H4 (cell line): ENCODE results near the gene PCSK1N. TPM values are rescaled to one million over a fixed set of nuclear protein-coding genes. Genes with fewer than 3 reads are reported as not detected.
"Not testable (repeated sequence)": the region's sequence is repeated elsewhere in the genome, so short reads cannot be mapped to it uniquely, and the experiment has no call there.

Experiments used
- DNase-seq: peaks from one replicate; pipeline ENCODE4 v3.0.0-alpha.2; 2015; ENCODE audit warnings: low spot score
- total RNA-seq: library from RNA; depleted of rRNA; stranded (reverse); fragments of >200 nt; shearing (Covaris generic); gene quantifications from 2 replicates; pipeline ENCODE4 v1.2.3, GENCODE V29; 2014

PCSK1N gene
- total RNA-seq, 1 experiment from 2014 or later: 9.9 TPM

GRCh38 chrX:48823053-48823452 is 12.4 kb downstream of the PCSK1N start:
- no peak for DNase-seq

- not testable (repeated sequence) for DNase-seq
These were observed 16.0 kb downstream of the PCSK1N start for GRCh38 chrX:48819394-48819793.

GRCh38 chrX:48818866-48819265 is 16.5 kb downstream of the PCSK1N start:
- no peak for DNase-seq

GRCh38 chrX:48818098-48818497 is 17.3 kb downstream of the PCSK1N start:
- no peak for DNase-seq

- DNase-seq: no peak
These were observed 19.2 kb downstream of the PCSK1N start for GRCh38 chrX:48816014-48816810.

- DNase-seq: no peak
These were observed 20.1 kb downstream of the PCSK1N start for GRCh38 chrX:48815266-48815665.

- no peak for DNase-seq
These were observed 20.7 kb downstream of the PCSK1N start for GRCh38 chrX:48814722-48815121.

- DNase-seq: no peak
These were observed 21.8 kb downstream of the PCSK1N start for GRCh38 chrX:48813644-48814043.

GRCh38 chrX:48806081-48806480 is 29.3 kb downstream of the PCSK1N start:
- no peak for DNase-seq

GRCh38 chrX:48802905-48803200 is 32.6 kb downstream of the PCSK1N start:
- DNase-seq: no peak

- peak; percentile 79 for DNase-seq
These were observed 33.1 kb downstream of the PCSK1N start for GRCh38 chrX:48802089-48802904.

GRCh38 chrX:48801280-48802088 is 33.9 kb downstream of the PCSK1N start, which contains the start of gene HDAC6:
Gene HDAC6 (plus strand): TSS chrX:48802067. CDS start chrX:48802693, 626 bp downstream.
- DNase-seq: peak; percentile 98

GRCh38 chrX:48800574-48801279 is 34.7 kb downstream of the PCSK1N start:
- no peak for DNase-seq

- no peak for DNase-seq
These were observed 37.1 kb downstream of the PCSK1N start for GRCh38 chrX:48798318-48798717.

GRCh38 chrX:48794911-48795515 is 40.4 kb downstream of the PCSK1N start:
- peak; percentile 59 for DNase-seq

- no peak for DNase-seq
These were observed 41.0 kb downstream of the PCSK1N start for GRCh38 chrX:48794340-48794910.

- no peak for DNase-seq
These were observed 41.5 kb downstream of the PCSK1N start for GRCh38 chrX:48793935-48794334.

GRCh38 chrX:48792219-48792618 is 43.2 kb downstream of the PCSK1N start:
- DNase-seq: no peak

- DNase-seq: no peak
These were observed 44.2 kb downstream of the PCSK1N start for GRCh38 chrX:48791063-48791820.

- no peak for DNase-seq
These were observed 44.9 kb downstream of the PCSK1N start for GRCh38 chrX:48790477-48790876.
